ENCODE measurements around the gene ETV6.

Gene ETV6

DNA sequence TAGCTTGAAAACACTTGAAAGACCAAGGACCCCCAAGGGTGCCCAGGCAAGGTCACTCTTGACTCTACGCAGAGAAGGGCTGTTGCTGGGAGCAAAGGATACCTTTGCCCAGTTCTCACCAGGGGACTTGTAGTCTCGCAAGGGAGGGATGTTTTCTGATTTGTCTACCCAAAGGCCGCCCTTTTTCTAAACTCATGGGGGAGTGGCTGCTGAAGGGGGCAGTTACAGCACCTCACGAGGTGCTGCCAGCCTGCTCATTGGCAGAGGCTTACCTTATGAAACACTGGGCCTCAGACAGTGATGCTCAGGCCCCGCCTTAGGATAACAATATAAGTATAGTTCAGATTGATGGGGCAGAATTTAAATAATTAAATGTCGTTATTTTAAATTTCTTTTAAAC is 107.0 kb downstream of the ETV6 start:
- H3K4me3 ChIP-seq (ENCODE audit: low read depth, low read length) = no peak overlapping the region
- TF ChIP-seq, protein P1, sequence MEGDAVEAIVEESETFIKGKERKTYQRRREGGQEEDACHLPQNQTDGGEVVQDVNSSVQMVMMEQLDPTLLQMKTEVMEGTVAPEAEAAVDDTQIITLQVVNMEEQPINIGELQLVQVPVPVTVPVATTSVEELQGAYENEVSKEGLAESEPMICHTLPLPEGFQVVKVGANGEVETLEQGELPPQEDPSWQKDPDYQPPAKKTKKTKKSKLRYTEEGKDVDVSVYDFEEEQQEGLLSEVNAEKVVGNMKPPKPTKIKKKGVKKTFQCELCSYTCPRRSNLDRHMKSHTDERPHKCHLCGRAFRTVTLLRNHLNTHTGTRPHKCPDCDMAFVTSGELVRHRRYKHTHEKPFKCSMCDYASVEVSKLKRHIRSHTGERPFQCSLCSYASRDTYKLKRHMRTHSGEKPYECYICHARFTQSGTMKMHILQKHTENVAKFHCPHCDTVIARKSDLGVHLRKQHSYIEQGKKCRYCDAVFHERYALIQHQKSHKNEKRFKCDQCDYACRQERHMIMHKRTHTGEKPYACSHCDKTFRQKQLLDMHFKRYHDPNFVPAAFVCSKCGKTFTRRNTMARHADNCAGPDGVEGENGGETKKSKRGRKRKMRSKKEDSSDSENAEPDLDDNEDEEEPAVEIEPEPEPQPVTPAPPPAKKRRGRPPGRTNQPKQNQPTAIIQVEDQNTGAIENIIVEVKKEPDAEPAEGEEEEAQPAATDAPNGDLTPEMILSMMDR (IDR thresholded peaks at IDR 0.05; ENCODE audit: low read depth, low read length, missing control alignments) = no peak
- in situ Hi-C loops (cut with HindIII; ENCODE audit: low sequenced_read_pairs) = no loop called here
- DNase-seq (ENCODE audit: low read depth) = no peak

DNA sequence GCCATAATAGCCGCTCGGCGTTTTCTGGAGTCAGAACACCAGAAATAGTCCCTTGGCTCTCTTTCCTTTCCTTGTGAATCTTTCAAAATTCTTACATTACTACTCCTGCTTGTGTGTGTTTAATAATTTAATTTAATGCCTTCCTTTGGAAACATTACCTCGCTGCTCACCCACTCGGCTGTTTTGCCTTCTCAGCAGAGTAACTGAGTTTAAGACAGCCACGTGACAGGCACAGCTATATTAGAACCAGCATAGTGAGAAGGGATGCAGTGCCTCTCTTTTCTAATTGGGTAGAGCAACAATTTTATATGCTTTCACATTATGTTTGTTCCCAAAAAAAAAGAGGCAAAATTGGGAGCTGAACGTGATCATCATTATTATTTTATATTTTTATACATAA is 107.6 kb downstream of the ETV6 start:
- DNase-seq (ENCODE audit: low read depth) = no peak
- H3K4me3 ChIP-seq (ENCODE audit: low read depth, low read length) = no peak overlapping the region
- TF ChIP-seq, protein P1 (IDR thresholded peaks at IDR 0.05; ENCODE audit: low read depth, low read length, missing control alignments) = no peak
- in situ Hi-C loops (cut with HindIII; ENCODE audit: low sequenced_read_pairs) = no loop called here

DNA sequence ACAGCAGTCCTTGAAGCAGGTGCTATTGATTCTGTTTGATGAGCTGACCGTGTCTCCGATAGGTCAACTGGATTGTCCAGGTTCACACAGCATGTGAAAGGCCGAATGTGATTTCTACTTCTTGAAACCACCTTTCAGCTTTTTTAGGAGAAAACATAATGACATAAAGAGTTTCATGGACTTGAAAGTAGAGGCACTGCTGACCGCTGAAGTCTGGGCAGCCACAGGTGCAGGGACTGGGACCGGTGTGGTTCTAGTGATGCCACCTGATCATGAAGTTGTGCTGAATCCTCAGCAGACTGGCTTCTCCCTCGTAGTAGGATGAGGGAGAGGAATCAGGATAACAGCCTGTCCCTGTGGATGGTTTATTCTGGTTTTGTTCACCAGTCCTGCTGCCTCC is 108.1 kb downstream of the ETV6 start:
- no peak for DNase-seq (ENCODE audit: low read depth)
- in situ Hi-C loops (cut with HindIII; ENCODE audit: low sequenced_read_pairs) = no loop called here
- no peak overlapping the region for H3K4me3 ChIP-seq (ENCODE audit: low read depth, low read length)
- TF ChIP-seq, protein P1 (IDR thresholded peaks at IDR 0.05; ENCODE audit: low read depth, low read length, missing control alignments) = no peak

DNA sequence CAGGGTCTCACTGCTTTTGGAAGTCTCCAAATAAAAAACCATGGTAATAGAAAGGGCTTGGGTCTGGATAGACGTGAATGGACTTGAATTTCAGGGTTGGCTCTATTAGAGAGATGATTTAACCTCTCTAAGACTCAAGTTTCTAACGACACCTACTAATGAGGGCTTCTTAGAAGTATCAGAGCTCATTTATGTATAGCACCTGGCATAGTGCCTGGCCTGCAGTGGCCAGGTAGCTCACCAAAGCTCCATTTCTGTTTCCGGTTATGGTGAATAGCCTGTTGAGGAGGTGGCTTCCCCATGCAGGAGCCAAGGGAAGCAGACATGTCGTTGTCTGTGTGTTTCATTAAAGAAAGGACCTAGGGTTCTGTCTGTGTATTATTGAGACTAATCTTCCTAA is 108.6 kb downstream of the ETV6 start:
- H3K4me3 ChIP-seq (ENCODE audit: low read depth, low read length) = no peak overlapping the region
- TF ChIP-seq, protein P1 (IDR thresholded peaks at IDR 0.05; ENCODE audit: low read depth, low read length, missing control alignments) = no peak
- no peak for DNase-seq (ENCODE audit: low read depth)
- in situ Hi-C loops (cut with HindIII; ENCODE audit: low sequenced_read_pairs) = no loop called here

DNA sequence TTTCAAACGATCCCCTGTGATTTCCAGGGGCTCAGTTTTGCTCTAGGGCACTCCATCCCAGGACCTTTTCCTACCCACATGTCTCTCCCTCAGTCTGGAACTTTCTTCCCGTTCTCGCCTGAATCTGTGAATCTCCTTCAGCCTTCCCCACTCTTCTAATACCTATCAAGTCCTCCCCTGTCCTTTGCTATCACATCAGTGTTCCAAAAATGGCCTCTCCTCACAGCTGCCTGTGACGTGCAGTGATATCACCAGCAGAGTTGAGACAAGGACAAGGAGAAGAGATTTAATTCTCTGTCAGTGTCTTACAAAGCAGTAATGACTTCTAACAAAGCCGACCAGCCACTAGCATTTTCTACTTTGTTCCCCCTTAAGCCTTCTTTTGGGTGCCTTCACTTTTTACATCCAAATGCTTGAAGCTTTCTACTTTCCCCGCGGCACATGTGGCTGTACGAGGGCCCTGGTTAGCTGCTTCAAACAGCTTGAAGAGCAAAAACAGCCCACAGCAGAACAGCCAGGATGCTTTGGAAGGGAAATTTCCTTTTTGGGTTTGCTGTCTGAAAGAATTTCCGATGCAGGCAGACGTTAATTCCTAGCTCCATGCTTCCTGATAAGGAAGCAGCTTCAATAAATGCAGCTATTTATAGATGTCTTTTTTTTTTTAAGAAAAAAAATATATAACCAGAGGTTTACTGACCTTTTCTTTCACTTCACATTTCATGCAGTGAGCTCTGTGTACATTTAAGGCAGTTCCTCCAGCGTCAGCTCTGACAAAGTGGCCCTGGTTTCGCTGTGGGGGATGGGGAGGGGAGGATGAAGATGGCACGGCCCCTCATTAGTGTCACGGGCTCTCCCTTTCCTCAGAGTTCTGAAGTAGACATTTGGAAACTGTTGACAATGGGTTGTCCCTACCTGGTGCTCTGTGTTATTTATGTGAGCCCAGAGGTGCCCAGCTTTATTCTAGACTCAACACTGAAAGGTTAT is 109.3 kb downstream of the ETV6 start:
- in situ Hi-C loops (cut with HindIII; ENCODE audit: low sequenced_read_pairs) = no loop called here
- TF ChIP-seq, protein P1 (IDR thresholded peaks at IDR 0.05; ENCODE audit: low read depth, low read length, missing control alignments) = no peak
- no peak overlapping the region for H3K4me3 ChIP-seq (ENCODE audit: low read depth, low read length)
- DNase-seq (ENCODE audit: low read depth) = no peak

DNA sequence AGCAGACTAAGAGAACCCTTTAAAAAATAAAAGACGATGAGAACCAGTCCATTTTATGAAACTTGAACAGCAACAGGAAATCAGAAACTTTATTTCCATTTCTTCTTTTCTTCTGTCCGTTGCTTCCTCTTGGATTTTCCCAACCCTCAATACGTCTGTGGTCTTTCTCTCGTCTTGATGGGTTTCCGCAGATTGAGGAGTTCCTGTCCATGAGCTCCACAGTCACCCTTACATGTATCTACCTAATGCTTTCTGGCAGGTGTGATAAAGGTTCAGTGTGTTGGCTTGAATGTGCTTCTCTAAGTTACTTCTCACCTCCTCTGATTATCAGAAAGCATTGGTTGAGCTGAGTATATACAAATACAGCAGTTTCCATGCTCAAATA is 110.0 kb downstream of the ETV6 start:
- TF ChIP-seq, protein P1 (IDR thresholded peaks at IDR 0.05; ENCODE audit: low read depth, low read length, missing control alignments) = no peak
- H3K4me3 ChIP-seq (ENCODE audit: low read depth, low read length) = no peak overlapping the region
- in situ Hi-C loops (cut with HindIII; ENCODE audit: low sequenced_read_pairs) = no loop called here
- DNase-seq (ENCODE audit: low read depth) = no peak

All from astrocyte of the cerebellum (primary cell).